TTC549 (cell line): ENCODE results near the gene BMERB1.
"Not testable (repeated sequence)": the region's sequence is repeated elsewhere in the genome, so short reads cannot be mapped to it uniquely, and the experiment has no call there.

Experiments
- FAIRE-seq: peaks from 2 replicates; lab custom pipeline; 2012; peaks lifted over from hg19 to GRCh38; lab: Jason Lieb, UNC

The BMERB1 gene

GRCh38 chr16:15564604-15565339, 130.4 kb downstream of the BMERB1 start:
- FAIRE-seq: no peak

- no peak for FAIRE-seq
Observed at GRCh38 chr16:15566095-15566494, 131.7 kb downstream of the BMERB1 start.

DNA sequence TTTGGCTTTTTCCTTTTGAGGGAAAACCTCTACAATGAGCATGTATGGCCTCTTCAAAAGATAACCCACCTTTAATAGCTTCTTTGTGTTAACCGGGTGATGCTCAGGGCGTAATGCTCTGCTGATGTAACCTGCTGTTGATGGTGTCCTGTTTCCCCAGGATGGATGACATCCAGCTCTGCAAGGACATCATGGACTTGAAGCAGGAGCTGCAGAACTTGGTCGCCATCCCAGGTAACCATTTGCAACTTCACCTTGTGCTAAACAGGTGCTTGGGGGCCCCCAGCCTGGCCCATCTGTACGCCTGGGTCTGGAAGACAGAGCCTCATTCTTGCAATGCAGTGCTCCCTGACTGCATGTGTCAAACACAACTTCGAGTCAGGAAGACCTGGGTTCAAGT, 133.4 kb downstream of the BMERB1 start:
- no peak for FAIRE-seq

DNA sequence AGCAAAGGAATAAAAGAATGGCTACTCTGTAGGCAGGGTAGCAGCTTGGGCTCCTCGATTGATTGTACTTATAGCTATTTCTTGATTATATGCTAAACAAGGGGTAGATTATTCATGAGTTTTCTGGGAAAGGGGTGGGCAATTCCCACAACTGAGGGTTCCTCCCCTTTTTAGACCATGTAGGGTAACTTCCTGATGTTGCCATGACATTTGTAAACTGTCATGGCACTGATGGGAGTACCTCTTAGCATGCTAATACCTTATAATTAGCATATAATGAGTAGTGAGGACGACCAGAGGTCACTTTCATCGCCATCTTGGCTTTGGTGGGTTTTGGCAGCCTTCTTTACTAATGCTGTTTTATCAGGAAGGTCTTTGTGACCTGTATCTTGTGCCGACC, 136.3 kb downstream of the BMERB1 start:
- FAIRE-seq: not testable (repeated sequence)

GRCh38 chr16:15571557-15571956, 137.2 kb downstream of the BMERB1 start:
- no peak for FAIRE-seq

DNA sequence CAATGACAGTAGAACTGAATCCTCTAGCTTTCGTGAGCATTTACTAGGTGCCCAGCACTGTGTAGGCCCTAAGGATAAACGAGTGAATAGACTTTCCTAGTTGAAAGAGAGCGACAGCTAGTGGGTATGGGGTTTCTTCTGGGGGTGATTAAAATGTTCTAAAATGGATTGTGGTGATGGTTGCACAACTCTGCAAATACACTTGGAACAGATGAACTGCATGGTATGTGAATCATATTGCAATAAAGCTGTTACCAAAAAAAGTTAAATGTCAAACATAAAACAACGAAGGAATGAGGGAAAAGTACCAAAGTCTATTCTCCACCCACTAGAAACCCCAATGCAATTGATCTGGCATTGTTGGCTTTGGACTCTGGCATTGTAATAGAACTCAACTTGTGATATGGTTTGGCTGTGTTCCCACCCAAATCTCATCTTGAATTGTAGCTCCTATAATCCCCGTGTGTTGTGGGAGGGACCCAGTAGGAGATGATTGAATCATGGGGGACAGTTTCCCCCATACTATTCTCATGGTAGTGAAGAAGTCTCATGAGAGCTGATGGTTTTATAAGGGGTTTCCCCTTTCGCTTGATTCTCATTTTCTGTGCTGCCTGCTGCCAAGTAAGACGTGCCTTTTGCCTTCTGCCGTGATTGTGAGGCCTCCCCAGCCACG, 138.1 kb downstream of the BMERB1 start:
- FAIRE-seq: no peak

DNA sequence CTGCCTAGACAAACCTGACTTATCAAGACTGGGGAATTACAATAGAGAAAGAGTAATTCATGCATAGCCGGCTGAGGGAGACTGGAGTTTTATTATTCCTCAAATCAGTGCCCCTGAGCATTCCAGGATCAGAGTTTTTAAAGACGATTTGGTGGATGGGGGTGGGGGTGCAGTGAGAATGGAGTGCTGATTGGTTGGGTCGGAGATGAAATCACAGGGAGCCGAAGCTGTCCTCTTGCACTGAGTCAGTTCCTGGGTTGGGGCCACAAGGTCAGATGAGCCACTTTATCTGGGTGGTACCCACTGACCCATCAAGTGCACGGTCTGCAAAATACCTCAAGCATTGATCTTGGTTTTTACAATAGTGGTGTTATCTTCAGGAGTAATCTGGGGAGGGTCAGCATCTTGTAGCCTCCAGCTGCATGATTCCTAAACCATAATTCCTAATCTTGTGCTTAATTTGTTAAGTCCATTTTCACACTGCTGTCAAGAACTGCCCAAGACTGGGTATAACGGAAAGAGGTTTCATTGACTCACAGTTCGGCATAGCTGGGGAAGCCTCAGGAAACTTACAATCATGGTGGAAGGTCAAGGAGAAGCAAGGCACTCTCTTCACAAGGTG, 139.0 kb downstream of the BMERB1 start:
- no peak for FAIRE-seq

DNA sequence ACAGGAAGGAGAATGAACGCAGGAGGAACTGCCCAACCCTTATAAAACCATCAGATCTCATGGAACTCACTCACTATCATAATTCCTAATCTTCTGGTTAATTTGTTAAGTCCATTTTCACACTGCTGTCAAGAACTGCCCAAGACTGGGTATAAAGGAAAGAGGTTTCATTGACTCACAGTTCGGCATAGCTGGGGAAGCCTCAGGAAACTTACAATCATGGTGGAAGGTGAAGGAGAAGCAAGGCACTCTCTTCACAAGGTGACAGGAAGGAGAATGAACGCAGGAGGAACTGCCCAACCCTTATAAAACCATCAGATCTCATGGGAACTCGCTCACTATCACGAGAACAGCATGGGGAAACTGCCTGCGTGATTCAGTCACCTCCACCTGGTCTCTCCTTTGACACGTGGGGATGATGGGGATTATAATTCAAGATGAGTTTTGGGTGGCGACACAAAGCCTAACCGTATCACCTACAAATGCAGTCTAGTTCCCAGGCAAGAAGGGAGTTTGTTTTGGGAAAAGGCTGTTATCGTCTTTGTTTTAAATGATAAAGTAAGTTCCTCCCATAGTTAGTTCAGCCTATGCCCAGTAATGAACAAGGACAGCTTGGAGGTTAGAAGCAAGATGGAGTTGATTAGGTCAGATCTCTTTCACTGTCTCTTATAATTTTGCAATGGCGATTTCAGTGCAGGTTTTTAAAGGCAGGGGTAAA, 139.7 kb downstream of the BMERB1 start:
- not testable (repeated sequence) for FAIRE-seq

GRCh38 chr16:15574614-15574948, 140.2 kb downstream of the BMERB1 start:
- no peak for FAIRE-seq

DNA sequence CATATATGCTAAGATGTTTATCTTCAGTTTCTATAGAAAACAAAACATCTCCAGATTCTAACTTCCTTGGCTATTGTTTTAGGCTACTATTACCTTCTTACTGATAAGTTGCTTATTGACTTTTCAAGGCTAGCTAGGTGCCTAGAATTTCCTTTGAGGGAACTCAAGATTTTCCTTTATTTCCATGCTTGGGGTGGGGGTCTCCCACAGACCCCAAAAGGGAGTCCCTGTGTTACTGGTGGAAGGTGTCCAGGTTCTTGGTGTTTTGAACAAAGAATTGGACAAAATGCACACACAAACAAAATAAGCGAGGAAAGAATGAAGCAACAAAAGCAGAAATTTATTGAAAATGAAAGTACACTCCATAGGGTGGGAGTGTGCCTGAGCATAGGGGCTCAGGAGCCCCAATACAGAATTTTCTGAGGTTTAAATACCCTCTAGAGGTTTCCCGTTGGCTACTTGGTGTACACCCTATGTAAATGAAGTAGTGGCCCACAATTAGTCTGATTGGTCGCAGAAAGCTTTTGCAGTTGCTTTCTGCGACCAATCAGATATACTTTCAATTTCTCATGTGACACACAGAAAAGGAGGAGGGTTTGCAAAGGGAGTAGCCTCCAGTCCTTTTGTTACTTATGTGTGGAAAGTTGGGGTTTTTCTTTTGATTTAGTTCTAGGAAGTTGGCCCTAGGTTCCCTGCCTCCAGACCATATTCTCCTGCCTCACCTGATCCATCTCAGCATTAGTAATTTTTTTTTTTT, 141.1 kb downstream of the BMERB1 start:
- FAIRE-seq: no peak

DNA sequence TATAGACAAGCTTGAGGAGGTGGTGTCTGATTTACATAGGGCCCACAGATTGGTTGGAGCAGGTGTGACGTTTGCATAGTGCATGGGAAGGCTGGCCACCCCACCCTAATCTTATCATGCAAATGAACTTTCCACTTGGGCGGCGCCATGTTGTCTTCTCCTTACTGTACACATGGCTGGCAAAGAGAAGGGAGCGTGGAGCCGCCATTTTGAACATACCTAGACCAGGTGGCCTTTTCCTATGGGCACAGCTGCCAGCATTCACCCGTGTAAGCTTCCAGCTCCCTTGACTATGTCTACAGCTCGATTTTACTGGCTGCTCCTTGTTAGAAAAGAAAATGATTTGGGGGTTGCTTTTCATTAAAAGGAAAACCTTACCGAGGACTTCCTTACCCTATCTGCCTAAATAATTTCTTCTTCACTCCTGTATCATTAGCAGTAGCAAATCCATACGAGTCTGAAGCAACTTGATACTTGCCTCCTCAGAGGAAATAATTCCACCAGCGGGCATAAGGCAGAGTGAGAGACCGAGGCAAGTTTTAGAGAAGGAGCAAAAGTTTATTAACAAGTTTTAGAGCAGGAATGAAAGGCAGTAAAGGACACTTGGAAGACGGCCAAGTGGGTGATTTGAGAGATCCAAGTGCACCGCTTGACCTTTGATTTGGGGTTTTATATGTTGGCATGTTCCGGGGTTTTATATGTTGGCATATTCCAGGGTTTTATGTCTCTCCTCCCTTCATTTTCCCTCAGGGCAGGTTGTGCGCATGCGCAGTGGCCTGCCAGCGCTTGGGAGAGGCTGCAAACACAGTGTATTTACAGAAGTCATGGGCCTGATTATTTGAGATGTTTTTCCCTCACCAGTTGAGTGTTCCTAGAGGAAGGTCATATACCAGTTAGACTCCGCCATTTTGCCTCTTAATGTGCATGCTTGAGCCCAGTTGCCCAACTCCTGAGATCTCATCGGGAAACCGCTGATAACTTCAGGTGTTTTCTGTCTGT, 142.9 kb downstream of the BMERB1 start:
- no peak for FAIRE-seq

DNA sequence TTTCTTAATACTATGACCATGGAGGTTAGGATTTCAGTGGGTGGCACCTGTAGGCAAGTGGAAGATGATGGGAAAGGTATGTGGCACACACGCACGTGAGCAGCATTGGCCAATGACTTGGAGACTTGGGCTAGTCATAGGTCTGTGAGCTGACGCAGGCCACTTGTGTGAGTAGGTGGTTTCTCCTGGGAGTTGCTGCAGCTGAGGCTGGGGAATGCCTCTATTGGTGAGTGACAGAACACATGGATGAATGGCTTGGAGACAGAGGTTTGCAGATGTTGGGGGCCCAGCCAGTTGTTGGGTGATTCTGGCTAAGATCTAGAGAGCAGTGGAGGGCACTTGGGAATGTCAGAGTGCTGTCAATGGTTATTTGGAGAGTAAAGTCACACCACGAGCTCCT, 144.4 kb downstream of the BMERB1 start:
- no peak for FAIRE-seq

DNA sequence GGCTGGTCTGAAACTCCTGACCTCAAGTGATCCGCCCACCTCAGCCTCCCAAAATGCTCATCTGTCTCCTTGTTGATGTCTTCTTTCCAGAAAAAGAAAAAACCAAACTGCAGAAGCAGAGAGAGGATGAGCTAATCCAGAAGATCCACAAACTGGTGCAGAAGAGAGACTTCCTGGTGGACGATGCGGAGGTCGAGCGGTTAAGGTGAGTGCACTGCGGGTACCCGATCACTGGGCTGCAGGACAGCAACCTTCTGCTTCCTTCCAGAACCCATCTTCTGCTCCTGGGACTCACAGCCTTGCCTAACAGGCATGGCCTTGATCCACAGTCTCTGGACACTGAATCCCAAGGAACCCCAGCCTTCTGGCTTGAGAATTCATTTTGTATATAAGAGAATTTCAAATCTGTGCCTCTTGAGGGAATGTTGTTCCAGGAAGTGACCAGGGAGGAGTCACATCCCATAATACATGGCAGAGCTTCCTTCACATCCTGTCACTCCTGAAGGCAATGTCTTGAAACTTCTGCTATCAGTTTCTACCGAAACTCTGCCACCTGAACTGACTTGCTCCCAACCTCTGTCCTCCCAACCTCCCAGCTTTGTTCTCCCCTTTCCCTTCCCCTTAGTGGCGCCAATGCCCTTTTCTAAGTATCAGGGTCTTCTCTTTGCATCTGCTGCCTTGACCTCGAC, 146.9 kb downstream of the BMERB1 start:
- no peak for FAIRE-seq

GRCh38 chr16:15583526-15583925, 149.1 kb downstream of the BMERB1 start:
- FAIRE-seq: no peak

DNA sequence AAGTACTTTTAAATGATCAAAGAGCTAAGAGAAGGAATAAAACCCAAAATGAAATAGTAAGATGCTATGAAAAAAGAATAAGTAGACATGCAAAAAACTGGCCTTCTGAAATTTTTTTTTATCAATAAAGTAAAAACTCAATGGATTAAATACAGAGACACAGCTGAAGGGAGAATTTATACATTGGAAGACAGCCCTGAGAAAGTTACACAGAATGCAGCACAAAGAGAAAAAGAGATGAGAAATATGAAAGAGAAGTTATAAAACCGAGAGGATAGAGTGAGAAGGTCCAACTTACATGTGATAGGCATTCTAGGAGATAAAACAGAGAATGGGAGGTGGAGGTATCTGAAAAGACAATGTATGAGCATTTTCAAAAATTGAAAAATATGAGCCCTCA, 151.6 kb downstream of the BMERB1 start:
- no peak for FAIRE-seq

DNA sequence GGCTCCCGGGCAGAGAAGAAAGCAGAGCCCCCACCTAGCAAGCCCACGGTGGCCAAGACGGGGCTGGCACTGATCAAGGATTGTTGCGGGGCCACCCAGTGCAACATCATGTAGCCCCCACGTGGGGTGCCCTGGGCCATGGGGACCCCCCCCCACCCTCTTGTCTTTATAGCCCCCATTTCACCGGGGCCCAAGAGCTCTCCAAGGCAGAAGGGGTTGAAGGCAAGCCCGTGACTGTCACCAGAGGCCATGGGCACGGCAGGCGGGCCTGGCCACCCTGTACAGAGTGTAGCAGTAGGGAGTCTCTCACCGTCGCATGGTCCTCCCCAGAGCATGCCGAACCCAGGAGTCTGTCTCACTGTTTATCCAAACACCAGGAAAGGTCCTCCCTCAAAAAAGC, 152.3 kb downstream of the BMERB1 start:
- FAIRE-seq: no peak

DNA sequence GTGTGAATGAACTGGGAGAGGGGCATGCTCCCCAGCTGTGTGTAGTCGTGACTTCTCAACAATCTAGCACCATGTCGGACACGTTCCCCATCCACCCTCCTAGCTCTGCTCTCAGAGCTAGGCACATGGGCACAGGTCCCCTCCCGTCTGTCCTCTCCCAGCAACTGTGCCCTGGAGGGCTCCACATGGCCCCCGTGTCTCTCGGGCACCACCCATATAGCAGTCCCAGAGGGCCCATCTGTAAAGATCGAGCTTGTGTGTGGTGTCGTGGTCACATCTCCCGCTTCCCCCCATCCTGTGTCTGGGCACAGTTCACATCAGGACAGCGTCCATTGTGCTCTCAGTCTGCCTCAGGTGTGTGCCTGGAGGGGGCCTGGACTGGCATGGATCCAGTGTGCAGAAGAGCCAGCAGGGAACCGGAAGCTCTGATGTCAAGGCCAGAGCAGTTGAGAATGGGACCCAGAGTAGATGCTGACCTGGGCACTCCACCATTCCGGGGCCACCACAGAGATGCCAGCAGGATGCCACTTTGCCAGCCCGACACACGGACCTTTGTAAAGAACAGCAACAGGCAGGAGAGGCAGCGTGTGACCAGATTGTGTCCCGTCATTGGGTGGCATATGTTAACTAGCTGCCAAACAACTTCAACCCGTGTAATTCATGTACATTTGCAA, 152.9 kb downstream of the BMERB1 start:
- no peak for FAIRE-seq

- no peak for FAIRE-seq
Observed at GRCh38 chr16:15592324-15592723, 157.9 kb downstream of the BMERB1 start.

- no peak for FAIRE-seq
Observed at GRCh38 chr16:15593235-15593634, 158.8 kb downstream of the BMERB1 start.
